GM21529 (cell line): Measurements from ENCODE around the gene RPL5.

Experiments used
- ATAC-seq: cut with Tn5 transposase; IDR thresholded peaks from one replicate; pipeline ENCODE4 v1.9.1; 2021; ENCODE audit not compliant: unreplicated experiment

Gene RPL5

GRCh38 chr1:92853299-92853698 is 21.5 kb downstream of the RPL5 start:
- ATAC-seq = no peak

- no peak for ATAC-seq
These were observed 22.4 kb downstream of the RPL5 start for GRCh38 chr1:92854101-92854785.

GRCh38 chr1:92855236-92855635 is 23.4 kb downstream of the RPL5 start:
- no peak for ATAC-seq

- ATAC-seq = no peak
These were observed 26.0 kb downstream of the RPL5 start for GRCh38 chr1:92857817-92858216.

- ATAC-seq = peak; percentile 65
These were observed 26.9 kb downstream of the RPL5 start for GRCh38 chr1:92858564-92859399.

- no peak for ATAC-seq
These were observed 27.7 kb downstream of the RPL5 start for GRCh38 chr1:92859400-92860039.

GRCh38 chr1:92862605-92863004 is 30.8 kb downstream of the RPL5 start:
- no peak for ATAC-seq

GRCh38 chr1:92864131-92864530 is 32.3 kb downstream of the RPL5 start:
- ATAC-seq = no peak

- no peak for ATAC-seq
These were observed 38.8 kb downstream of the RPL5 start for GRCh38 chr1:92870591-92870990.

- no peak for ATAC-seq
These were observed 40.9 kb downstream of the RPL5 start for GRCh38 chr1:92872719-92873118.

- no peak for ATAC-seq
These were observed 43.1 kb downstream of the RPL5 start for GRCh38 chr1:92874987-92875386.

GRCh38 chr1:92876351-92876750 is 44.5 kb downstream of the RPL5 start:
- ATAC-seq = no peak

- no peak for ATAC-seq
These were observed 45.4 kb downstream of the RPL5 start for GRCh38 chr1:92877081-92877711.

GRCh38 chr1:92877792-92878191 is 46.0 kb downstream of the RPL5 start:
- ATAC-seq = no peak

GRCh38 chr1:92879316-92879968 is 47.6 kb downstream of the RPL5 start:
- ATAC-seq = no peak

GRCh38 chr1:92881391-92881790 is 49.6 kb downstream of the RPL5 start:
- no peak for ATAC-seq

GRCh38 chr1:92882819-92883218 is 51.0 kb downstream of the RPL5 start:
- no peak for ATAC-seq

GRCh38 chr1:92883297-92883696 is 51.5 kb downstream of the RPL5 start:
- no peak for ATAC-seq

- ATAC-seq = no peak
These were observed 52.4 kb downstream of the RPL5 start for GRCh38 chr1:92884195-92884594.

- ATAC-seq = no peak
These were observed 55.1 kb downstream of the RPL5 start for GRCh38 chr1:92886886-92887419.

- no peak for ATAC-seq
These were observed 55.6 kb downstream of the RPL5 start for GRCh38 chr1:92887465-92887864.
